ENCODE measurements around the gene GASK1B.

GRCh38 chr4:158166701-158167100 is 6.1 kb downstream of the GASK1B start:
- TF ChIP-seq CTCF (optimal IDR thresholded peaks at IDR 0.05 in 1 of 3, IDR thresholded peaks at IDR 0.05 in 1 of 3, conservative IDR thresholded peaks at IDR 0.05 in 1 of 3; ENCODE audit: extremely low read depth in 1 of 3, insufficient read depth in 2 of 3, low read length in 3 of 3): no peak
- no peak for TF ChIP-seq EZH2 (IDR thresholded peaks at IDR 0.05; ENCODE audit: low read length)
